ENCODE data around the gene ZMAT3.
"Not testable (repeated sequence)": the region's sequence is repeated elsewhere in the genome, so short reads cannot be mapped to it uniquely, and the experiment has no call there.

ZMAT3 gene, protein sequence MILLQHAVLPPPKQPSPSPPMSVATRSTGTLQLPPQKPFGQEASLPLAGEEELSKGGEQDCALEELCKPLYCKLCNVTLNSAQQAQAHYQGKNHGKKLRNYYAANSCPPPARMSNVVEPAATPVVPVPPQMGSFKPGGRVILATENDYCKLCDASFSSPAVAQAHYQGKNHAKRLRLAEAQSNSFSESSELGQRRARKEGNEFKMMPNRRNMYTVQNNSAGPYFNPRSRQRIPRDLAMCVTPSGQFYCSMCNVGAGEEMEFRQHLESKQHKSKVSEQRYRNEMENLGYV

DNA sequence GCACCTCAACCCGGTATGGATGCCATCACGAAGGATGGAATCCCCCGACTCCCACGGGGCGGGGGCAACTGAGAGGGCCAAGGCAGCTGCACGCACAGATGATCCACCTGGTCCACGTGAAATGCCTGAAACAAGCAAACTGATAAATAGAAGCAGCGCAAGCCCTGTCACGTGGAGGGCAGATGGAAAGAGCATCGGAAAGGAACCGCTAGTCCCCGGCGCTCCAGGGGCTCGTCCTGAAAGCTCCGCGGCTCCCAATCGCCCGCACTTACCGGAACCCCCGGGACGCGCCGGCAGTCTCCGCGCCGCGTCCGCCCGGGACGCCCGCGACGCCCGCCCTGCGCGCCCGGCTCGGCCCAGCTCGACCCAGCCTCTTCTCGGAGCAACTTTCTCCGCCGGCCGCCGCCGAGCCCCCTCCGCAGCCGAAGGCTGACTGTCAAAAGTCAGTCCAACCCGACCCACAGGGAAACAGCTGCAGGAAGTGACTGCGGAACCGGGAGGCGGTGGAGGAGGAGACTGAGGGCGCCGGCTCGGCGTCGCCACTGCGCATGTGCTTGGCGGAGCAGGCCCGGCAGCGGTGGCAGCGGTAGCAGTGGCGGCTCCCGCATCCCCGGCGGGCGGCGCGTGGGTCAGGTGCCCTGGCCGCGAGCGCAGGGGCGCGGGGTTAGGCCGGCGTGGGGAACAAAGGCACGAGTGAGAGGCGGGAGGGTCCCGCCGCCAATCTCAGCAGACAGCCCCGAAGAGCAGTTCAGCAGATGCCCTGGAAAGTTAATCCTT is at the start of gene ZMAT3:
Gene ZMAT3, minus strand, starts transcription at position 487 of the 777 bp plus-strand sequence. CDS start 4,057 bp downstream, outside the sequence.
- DNase-seq (ENCODE audit: low spot score): peak; percentile 69
- FAIRE-seq: no peak

DNA sequence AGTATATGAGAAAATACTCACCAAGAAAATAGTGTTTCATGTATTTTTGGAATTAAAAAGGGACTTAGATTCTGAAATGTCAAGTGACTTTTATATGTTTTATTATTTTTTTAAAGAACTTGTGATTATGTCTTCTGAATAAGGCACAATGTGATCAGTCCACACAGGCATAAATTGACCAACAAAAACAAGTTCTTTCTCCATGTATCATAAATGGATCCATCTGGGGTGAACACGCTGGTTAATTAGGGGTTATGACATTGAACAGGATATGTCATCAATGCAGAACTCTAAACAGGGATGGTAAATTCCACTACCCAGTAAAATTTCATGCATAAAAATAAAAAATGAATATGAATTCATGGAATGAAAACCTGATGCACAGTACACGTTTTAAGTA is 45.2 kb upstream of the ZMAT3 start:
- FAIRE-seq: no peak
- no peak for DNase-seq (ENCODE audit: low spot score)

DNA sequence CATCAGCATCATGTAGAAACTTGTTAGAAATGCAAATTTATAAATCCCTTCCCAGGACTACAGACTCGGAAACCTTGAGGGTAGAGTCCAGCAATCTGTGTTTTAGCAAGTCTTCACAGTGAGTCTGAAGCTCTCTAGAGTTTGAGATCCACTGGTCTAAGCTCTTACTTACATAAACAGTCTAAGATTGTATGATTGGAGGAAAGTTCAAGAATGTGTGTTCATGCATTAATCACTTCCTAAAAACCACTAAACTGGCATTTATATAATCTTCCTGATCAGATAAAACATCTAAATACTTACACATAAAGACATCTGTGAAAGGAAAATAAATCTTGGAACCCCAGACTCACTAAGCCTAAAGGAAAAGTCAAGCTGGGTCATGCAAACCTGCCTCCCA is 43.8 kb upstream of the ZMAT3 start:
- not testable (repeated sequence) for DNase-seq (ENCODE audit: low spot score); FAIRE-seq

DNA sequence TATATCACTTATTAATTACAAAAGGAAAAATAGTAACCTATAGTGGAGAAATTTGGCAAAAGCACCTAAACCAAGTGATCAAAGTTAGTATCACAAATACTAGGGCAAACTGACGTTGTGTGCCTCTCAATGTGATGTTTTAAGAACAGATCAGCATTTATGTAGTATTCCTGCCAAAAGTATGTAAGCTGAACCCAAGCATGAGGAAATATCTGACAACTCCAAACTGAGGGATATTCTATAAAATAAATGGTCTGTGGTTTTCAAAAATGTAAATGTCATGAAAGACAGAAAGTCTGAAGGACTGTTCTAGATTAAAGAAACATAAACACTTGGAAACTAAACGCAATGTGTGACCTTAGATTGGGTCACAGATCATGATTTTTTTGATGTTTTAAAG is 42.3 kb upstream of the ZMAT3 start:
- no peak for FAIRE-seq
- DNase-seq (ENCODE audit: low spot score): no peak

DNA sequence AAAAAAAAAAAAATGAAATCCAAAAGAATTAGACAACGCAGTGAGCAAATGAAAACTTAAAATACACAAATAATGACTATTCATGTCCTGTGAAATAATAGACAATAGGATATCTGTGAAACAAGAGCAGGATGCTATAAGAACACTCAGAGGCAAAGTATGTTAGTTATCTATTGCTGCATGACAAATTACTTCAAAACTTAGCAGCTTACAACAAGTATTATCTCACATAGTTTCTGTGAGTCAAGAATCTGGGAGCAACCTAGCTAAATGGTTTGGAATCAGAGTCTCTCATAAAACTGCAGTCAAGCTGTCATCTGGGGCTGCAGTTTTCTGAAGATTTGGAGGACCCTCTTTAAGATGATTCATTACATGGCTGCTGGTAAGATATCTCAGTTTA is 36.5 kb upstream of the ZMAT3 start:
- FAIRE-seq: no peak
- DNase-seq (ENCODE audit: low spot score): no peak

DNA sequence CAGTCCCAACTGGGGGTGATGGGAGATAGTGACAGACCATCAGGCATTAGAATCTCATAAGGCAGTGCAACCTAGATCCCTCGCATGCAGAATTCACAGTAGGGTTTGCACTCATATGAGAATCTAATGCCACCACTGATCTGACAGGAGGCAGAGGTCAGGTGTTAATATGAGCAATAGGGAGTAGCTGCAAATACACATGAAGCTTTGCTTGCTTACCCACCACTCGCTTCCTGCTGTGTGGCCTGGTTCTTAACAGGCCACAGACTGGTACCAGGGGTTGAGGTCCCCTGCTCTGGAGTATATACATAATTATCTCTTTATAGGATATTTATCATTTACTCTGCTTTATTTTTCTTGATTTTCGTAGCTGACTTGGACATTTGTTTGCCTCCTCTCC is 36.0 kb upstream of the ZMAT3 start:
- FAIRE-seq: no peak

DNA sequence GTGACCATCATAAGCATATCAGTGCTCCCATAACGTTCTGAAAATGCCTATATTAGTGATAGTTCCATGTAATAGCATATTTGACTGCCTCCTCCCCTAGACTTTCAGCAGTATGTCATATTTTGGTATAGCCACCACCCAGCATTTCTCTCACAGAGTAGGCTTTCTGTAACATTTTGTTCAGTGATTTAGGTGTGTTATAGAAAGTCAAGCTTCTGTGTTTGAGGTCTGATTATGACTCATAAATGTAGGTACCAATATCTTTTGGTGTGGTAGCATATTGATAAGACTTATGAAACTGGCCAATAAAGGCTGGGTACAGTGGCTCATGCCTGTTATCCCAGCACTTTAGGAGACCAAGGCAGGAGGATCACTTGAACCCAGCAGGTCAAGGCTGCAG is 34.3 kb upstream of the ZMAT3 start:
- FAIRE-seq (no peak), DNase-seq (ENCODE audit: low spot score) (no peak)

More for the DNA sequence above, 36.0 kb upstream of the ZMAT3 start:
- no peak for DNase-seq (ENCODE audit: low spot score)

DNA sequence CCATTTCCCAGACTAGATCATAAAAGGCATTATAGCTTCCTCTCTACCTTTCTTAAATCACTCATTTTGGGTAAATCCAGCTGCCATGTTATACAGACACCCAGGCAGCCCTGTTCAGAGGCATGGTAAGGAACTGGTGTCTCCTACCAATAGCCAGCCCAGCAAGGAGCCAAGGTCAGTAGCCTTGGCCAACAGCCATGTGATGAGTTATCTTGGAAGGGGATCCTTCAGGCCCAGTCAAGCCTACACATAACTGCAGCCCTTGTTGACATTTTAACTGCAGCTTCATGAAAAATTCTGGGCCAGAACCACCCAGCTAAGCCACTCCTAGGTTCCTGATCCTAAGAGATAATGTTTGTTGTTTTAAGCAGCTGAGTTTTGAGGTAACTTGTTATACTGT is 29.0 kb upstream of the ZMAT3 start:
- no peak for FAIRE-seq
- no peak for DNase-seq (ENCODE audit: low spot score)

DNA sequence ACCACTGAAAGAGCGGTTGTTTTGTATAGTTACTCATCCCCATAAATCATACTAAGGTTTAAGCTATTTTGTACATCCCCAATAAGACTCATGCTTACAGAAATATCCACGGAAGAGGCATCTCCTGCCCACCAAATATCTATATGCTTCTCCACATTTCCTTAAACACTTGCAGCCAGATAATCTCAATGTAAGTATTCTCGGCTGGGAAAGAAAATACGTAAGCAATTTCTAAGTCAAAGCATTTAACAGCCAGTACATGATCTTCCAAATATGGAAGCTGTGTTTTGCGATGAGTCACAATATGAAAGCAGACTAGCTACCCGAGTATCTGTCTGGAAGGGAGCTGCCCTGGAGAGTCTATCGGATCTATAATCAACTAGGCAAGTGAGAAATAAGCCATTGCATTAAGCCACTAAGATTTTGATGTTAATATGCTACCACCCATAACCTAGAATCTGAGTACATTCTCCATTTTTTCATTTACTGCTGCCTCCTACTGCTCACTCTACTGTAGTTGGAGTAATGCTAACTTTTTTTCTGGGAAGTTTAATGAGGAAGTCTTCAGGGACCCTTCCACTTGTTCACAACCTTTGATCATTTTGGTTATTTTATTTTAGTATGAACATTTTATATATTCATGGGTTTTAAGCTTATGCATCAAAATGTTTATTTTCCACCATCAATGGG is 26.9 kb upstream of the ZMAT3 start:
- no peak for FAIRE-seq
- DNase-seq (ENCODE audit: low spot score): no peak

DNA sequence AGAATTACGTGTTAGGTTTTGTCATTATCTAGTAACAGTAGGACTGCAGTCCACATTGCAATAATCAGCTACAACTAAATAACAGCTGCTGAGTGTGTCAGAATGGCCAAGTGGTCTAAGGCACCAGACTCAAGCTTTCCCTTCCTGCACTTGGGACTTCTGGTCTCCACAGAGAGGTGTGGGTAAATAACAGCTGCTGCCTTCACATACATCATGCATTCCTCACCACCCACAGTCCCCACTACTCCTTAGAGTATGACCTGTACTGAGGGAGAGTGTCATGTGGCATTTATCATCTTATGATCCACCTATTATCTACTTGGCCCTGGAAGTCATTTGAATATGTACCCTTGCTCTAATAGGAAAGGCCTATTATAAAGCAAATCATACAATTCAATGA is 22.2 kb upstream of the ZMAT3 start:
- DNase-seq (ENCODE audit: low spot score): no peak
- no peak for FAIRE-seq

DNA sequence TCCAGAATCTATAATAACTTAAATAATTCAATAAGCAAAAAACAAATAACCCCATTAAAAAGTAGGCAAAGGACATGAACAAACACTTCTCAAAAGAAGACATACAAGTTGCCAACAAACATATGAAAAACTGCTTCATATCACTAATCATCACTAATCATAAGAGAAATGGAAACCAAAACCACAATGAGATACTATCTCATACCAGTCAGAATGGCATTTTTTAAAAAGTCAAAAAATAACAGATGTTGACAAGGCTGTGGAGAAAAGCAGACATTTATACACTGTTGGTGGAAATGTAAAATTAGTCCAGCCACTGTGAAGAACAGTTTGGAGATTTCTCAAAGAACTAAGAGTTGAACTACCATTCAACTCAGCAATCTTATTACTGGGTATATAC is 19.5 kb upstream of the ZMAT3 start:
- no peak for DNase-seq (ENCODE audit: low spot score)
- FAIRE-seq: no peak

DNA sequence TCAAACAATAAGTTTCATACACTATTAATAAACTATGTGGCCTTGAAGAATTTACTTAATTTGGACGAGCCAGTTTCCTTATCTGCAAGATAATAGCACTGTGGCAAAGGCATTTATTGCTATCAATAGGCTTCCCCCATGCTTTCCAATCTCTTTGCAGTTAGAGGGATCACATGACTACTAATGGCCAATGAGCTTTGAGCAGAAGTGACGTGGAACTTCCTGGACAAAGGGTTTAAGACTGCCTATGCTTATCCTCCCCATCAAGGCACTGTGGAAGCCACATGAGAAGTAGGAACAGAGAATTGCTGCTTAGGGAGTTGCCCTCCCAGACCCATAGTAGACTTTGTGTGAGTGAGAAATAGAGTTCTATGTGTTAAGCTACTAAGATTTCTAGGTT is 16.7 kb upstream of the ZMAT3 start:
- no peak for DNase-seq (ENCODE audit: low spot score)
- no peak for FAIRE-seq

DNA sequence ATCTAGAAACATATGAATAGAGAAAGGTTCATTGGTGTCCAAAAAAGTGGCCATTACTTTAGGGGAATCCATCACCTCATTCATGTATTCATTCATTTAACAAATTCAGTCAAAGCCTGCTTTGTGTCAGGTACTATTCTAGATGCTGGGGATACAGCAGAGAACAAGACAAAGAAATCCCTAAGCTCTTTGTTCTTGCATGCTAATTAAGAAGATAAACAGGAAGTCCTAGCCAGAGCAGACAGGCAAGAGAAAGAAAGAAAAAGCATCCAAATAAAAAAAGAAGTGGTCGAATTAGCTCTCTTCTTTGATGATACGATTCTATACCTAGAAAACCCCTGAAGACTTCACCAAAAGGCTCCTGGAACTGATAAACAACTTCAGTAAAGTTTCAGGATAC is 12.4 kb upstream of the ZMAT3 start:
- FAIRE-seq (no peak), DNase-seq (ENCODE audit: low spot score) (no peak)

DNA sequence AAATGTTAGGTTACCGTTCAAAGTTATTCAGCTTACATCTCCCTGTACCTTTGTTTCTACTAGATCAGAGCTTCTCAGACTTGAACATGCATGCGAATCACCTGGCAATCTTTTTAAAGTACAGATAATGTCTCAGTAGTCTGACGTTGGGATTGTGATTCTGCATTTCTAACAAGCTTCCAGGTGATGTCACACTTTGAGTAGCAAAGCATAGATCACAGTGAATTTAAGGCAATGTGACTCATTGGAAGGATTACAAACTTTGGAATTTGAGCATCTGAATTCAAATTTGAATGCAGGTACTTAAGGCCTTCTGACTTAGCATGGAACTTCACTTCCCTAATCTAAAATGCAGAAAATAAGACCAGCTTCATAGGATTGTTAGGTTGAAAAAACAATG is 10.8 kb upstream of the ZMAT3 start:
- FAIRE-seq (no peak), DNase-seq (ENCODE audit: low spot score) (no peak)

DNA sequence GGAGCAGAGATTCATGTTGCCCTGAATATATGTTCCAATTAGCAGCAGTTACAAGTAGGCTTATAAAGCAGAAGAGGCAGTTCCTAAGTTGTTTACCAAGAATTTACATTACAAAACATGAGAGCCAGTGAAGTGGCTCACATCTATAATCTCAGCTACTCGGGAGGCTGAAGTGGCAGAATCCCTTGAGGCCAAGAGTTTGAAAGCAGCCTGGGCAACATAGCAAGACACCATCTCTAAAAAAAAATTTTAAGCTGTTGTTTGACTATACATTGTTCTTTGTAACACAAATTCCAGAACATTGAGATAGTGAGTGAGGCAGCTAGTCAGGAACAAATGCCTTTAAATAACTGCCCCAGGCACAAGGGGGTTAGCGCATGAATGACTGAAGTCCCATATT is 10.3 kb upstream of the ZMAT3 start:
- FAIRE-seq (no peak), DNase-seq (ENCODE audit: low spot score) (no peak)

DNA sequence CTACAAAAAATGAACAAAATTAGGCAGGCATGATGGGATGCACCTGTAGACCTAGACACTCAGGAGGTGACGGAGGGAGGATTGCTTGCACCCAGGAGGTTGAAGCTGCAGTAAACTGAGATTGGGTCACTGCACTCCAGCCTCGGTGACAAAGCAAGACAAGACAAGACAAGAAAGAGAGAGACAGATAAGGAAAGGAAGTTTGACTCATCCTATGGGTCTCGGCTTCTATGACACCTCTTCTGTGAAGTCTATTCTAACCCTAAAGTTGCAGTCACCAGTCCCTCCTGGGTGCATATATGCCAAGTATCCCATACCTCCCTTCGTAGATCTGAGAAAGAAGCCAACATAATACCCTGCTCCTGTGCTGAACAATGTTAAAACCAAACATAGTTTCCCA is 7.9 kb upstream of the ZMAT3 start:
- FAIRE-seq (no peak), DNase-seq (ENCODE audit: low spot score) (no peak)

DNA sequence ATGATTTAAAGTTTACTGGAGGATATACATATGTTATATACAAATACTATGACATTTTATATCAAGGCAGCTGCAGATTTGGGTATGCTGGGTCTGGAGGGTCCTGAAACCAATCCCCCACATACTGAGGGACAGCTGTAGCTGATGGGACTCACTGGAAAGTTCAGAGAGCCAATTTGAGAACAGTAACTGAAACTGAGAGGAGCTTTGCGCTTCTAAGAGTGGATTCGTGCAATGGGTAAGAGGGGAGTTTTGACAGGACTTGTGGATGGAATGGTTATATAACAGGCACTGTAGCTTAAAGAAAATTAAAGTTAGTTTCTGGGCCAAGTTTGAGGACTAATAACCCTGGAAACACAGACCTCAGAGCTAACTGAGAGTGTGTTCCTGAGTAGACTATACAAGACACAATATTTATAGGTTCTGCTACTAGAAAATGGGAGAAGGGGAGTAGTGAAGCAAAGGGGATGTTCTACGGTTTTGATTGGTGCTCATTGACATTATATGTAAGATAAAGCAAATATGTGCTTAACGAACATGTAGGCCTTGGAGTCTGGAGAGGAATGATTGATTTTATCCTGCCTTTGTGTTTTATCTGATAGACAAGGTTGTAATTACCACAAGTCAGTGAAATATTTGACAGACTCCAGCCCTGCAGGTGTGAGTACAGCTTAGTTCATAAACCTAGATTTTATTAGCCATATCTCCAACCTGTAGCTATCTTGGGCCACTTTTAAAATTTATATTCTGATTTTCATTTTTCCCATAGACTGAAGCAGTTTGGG is 4.8 kb upstream of the ZMAT3 start:
- DNase-seq (ENCODE audit: low spot score) (no peak), FAIRE-seq (no peak)

DNA sequence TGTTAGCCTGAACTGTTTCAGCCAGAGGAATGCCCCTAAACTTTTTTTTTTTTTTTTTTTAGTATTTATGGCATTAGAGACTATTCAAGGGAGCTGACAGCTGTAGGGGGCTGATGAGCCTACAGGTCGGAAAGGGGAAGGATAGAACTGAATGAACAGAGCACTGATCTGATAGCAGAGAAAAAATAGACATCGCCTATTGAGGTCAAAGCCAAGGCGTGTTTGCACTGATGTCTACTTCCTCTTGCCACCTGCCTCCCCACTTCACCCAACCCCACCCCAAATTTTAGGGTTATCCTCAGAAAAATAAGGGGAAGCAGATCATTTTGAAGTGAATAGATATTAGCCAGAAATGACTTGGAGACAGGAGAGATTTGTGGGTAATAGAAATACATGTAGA is 3.0 kb upstream of the ZMAT3 start:
- DNase-seq (ENCODE audit: low spot score): no peak
- FAIRE-seq: no peak

DNA sequence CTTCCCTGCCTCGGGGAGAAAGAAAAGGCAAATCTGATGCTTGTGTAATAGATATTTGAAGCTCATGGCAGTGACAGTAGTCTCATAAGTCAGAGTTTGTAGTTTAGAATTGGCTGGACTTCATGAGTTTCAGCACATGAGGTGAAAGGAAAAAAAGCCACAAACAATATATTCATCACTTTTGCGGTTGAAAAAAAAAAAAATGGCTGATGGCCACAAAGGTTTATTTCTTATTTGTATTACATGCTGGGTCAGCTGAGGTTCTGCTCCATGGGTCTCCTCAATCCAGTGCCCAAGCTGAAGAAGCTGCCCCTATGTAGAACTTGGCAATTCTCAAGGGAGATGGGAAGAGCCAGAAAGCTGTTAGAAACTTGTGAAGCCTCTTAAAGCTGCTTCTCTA is 2.2 kb upstream of the ZMAT3 start:
- DNase-seq (ENCODE audit: low spot score): no peak

DNA sequence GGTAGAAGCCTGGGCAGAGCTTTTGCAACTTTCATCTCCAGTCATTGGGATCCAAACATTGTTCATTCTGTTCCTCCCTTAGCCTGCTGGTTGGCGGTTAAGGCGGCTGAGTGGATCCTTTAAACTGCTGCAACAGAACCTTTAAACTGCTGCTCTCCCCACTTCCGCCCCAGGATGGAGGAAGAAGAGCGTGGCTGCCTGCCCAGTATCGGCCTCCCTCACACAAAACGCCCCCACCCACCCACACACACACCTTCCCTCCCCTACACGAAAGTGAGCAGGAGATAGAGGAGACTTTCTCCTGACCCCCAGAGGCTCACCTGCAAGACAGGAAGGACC is 460 bp upstream of the ZMAT3 start:
- FAIRE-seq: no peak
- no peak for DNase-seq (ENCODE audit: low spot score)

More for the DNA sequence above, 2.2 kb upstream of the ZMAT3 start:
- FAIRE-seq: no peak

DNA sequence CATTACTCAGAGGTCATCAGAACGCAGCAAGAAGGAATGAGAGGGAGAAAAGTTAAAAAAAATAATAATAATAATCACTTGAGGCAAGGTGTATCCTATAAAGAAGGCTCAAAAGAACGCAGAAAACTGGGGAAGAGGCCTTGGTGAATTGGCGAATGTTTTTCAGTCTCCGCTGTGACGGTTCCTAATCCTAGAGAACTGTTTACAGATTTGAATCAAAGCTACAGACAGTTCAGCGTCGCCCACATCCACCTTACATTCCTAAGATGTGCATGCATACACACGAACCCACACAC is 634 bp downstream of the ZMAT3 start:
- DNase-seq (ENCODE audit: low spot score) (no peak), FAIRE-seq (no peak)

DNA sequence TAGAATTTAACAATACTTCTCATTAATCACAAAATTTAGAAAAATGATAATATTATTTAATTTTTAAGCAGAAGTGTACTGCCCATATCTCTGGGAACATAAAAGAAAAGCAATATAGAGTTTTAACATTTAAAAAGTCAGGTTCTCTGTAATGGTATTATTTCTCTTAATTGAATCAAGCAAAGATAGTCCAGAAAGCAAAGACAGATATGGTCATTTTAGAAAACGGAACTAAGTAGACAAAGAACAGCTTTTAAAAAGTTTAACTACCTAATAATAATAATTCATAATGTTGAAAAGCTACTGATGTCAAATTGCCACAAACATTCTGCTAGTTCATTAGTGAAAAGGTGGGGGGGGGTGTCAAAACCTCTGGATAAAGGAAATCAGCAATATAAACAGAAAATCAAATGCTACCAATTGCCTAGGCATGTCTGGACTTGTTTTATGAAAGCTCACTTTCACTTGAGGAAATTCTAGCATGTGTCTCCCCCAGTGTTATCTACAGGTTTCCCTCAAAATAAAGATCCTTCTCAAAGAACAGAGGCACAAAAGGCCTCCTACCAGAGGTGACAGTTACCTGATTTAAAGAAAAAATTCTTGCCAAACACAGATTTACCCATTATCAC is 1.7 kb downstream of the ZMAT3 start:
- FAIRE-seq (no peak), DNase-seq (ENCODE audit: low spot score) (no peak)

All from RCC 7860 (cell line).